K562 (cell line): Measurements from ENCODE around the gene TPK1. TPM values are rescaled to one million over a fixed set of nuclear protein-coding genes. Genes with fewer than 3 reads are reported as not detected.

ENCODE experiments used
- BCL6 ChIP-seq: fragments of 250-450 bp; sonication (Bioruptor Pico); IDR thresholded peaks from 2 replicates; pipeline ENCODE4 v1.4.0; 2020
- CBFA2T2 ChIP-seq: fragments of 450-650 bp; conservative IDR thresholded peaks from 2 replicates; pipeline ENCODE4 v1.6.1; 2017; ENCODE audit warnings: mild to moderate bottlenecking
- HDAC6 ChIP-seq: IDR thresholded peaks from 2 replicates; pipeline ENCODE4 v1.6.1; 2012; ENCODE audit warnings: low read depth, mild to moderate bottlenecking, control low read depth, inconsistent platforms, low read length, moderate library complexity
- LARP7 ChIP-seq: fragments of 450-650 bp; IDR thresholded peaks from 2 replicates; pipeline ENCODE4 v1.6.1; 2016
- LEF1 ChIP-seq: fragments of 450-650 bp; IDR thresholded peaks from 2 replicates; pipeline ENCODE4 v1.6.1; 2016; ENCODE audit warnings: mild to moderate bottlenecking
- MCM5 ChIP-seq: fragments of 450-650 bp; IDR thresholded peaks from 2 replicates; pipeline ENCODE4 v1.6.1; 2016; ENCODE audit warnings: low read depth
- RFX7 ChIP-seq: fragments of 250-450 bp; sonication (Bioruptor Pico); IDR thresholded peaks from 2 replicates; pipeline ENCODE4 v1.5.1; 2021; ENCODE audit warnings: mild to moderate bottlenecking
- SAP30 ChIP-seq: fragments of 200-600 bp; sonication (generic); IDR thresholded peaks from 2 replicates; pipeline ENCODE4 v1.6.1; 2012; ENCODE audit warnings: borderline replicate concordance, low read depth, mild to moderate bottlenecking, moderate library complexity, low read length, control low read depth, inconsistent platforms; ENCODE audit not compliant: insufficient read depth, poor library complexity, severe bottlenecking
- SOX6 ChIP-seq: fragments of 450-650 bp; IDR thresholded peaks from 2 replicates; pipeline ENCODE4 v1.6.1; 2014; ENCODE audit warnings: mild to moderate bottlenecking
- TSC22D4 ChIP-seq: fragments of 450-650 bp; IDR thresholded peaks from 2 replicates; pipeline ENCODE4 v1.6.1; 2016; ENCODE audit warnings: missing genetic modification characterization, missing biosample characterization, control low read depth
- ZNF197 ChIP-seq: fragments of 200-800 bp; sonication (Bioruptor generic); IDR thresholded peaks from 2 replicates; pipeline ENCODE4 v1.6.1; 2016; ENCODE audit warnings: low read depth, missing genetic modification characterization, missing compliant biosample characterization
- ZNF311 ChIP-seq: fragments of 250-450 bp; sonication (Bioruptor Pico); IDR thresholded peaks from 2 replicates; pipeline ENCODE4 v1.4.0; 2020; ENCODE audit warnings: mild to moderate bottlenecking, moderate library complexity
- ZNF561 ChIP-seq: fragments of 450-650 bp; formaldehyde crosslinking; conservative IDR thresholded peaks from 2 replicates; pipeline ENCODE4 v1.4.0; 2020; ENCODE audit warnings: mild to moderate bottlenecking, moderate library complexity
- ZNF583 ChIP-seq: fragments of 250-450 bp; sonication (Bioruptor Pico); IDR thresholded peaks from 2 replicates; pipeline ENCODE4 v1.4.0; 2020
- polyA plus RNA-seq, 8 experiments: library from polyadenylated mRNA; depleted of rRNA in 4 of 8; stranded (reverse) in 5 of 8; unstranded in 3 of 8; fragments of >200 nt; fragmentation: Nextera tagmentation in 2 of 8; fragmentation: Illumina TruSeq in 1 of 8; extraction: Ambion mirVana in 2 of 8; extraction: Trizol in 1 of 8; gene quantifications; 2 replicates each; pipeline versions ENCODE4 v1.2.1 to v1.2.3, GENCODE V29; 2011 to 2014; ENCODE audit warnings: inconsistent platforms in 1 of 8, missing spikeins in 1 of 8
- total RNA-seq, 7 experiments: library from RNA; depleted of rRNA in 6 of 7; stranded (reverse); fragments of >200 nt in 6 of 7; fragmentation: Illumina TruSeq in 2 of 7; extraction: Trizol in 2 of 7; gene quantifications; 2 replicates each; pipeline versions ENCODE4 v1.2.1 to v1.2.3, GENCODE V29; 2011 to 2021; ENCODE audit warnings: low replicate concordance in 1 of 7
- TF ChIP-seq, protein P1 (sequence below): sonication (generic); formaldehyde crosslinking; IDR thresholded peaks from 2 replicates; pipeline ENCODE4 v1.8.1; 2023; ENCODE audit warnings: mild to moderate bottlenecking, missing genetic modification reagents, moderate library complexity
- TF ChIP-seq, protein P2 (sequence below): fragments of 450-650 bp; IDR thresholded peaks from 2 replicates; pipeline ENCODE4 v1.6.1; 2018; ENCODE audit not compliant: partially characterized antibody
- TF ChIP-seq, protein P3 (sequence below), 2 experiments: fragments of 450-650 bp; formaldehyde crosslinking in 1 of 2; IDR thresholded peaks; 2 replicates each; pipeline versions ENCODE4 v1.4.0 to v1.6.1; 2014 to 2020; ENCODE audit warnings: mild to moderate bottlenecking in 2 of 2, borderline replicate concordance in 1 of 2, low read depth in 1 of 2

TPK1 gene
- total and polyA plus RNA-seq, 9 of the 15 experiments (the other 6 are each of a cell fraction or from before 2014, with no cell fraction given) = 5.1 to 16.2 (median 9.2) TPM

DNA sequence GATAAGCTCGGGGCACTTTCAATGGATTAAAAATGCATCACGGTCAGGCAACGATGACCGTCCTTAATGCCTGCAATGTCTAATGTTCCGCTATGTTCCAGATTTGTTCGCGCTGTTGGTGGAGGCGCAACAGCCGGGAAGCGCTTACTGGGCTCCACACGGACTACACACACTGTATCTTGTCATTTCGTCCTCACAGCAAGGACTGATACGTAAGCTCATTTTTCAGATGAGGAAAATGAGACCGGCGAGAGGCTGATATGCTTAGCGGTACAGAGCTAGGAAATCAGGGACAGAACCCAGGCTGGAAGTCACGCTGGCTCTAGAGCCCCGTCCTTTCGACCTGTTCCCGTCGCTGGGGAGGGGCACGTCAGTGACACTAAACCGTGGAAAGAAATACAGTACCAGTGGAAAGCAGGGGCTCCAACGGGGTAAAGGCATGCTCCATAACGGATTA lies 670 bp downstream of the TPK1 start (continued):
- TF ChIP-seq, protein P1, sequence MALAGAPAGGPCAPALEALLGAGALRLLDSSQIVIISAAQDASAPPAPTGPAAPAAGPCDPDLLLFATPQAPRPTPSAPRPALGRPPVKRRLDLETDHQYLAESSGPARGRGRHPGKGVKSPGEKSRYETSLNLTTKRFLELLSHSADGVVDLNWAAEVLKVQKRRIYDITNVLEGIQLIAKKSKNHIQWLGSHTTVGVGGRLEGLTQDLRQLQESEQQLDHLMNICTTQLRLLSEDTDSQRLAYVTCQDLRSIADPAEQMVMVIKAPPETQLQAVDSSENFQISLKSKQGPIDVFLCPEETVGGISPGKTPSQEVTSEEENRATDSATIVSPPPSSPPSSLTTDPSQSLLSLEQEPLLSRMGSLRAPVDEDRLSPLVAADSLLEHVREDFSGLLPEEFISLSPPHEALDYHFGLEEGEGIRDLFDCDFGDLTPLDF (CRISPR knock-in tag) = 0 out of 2 replicates have a peak, but pooled peaks have one; percentile 0
- TF ChIP-seq, protein P2, sequence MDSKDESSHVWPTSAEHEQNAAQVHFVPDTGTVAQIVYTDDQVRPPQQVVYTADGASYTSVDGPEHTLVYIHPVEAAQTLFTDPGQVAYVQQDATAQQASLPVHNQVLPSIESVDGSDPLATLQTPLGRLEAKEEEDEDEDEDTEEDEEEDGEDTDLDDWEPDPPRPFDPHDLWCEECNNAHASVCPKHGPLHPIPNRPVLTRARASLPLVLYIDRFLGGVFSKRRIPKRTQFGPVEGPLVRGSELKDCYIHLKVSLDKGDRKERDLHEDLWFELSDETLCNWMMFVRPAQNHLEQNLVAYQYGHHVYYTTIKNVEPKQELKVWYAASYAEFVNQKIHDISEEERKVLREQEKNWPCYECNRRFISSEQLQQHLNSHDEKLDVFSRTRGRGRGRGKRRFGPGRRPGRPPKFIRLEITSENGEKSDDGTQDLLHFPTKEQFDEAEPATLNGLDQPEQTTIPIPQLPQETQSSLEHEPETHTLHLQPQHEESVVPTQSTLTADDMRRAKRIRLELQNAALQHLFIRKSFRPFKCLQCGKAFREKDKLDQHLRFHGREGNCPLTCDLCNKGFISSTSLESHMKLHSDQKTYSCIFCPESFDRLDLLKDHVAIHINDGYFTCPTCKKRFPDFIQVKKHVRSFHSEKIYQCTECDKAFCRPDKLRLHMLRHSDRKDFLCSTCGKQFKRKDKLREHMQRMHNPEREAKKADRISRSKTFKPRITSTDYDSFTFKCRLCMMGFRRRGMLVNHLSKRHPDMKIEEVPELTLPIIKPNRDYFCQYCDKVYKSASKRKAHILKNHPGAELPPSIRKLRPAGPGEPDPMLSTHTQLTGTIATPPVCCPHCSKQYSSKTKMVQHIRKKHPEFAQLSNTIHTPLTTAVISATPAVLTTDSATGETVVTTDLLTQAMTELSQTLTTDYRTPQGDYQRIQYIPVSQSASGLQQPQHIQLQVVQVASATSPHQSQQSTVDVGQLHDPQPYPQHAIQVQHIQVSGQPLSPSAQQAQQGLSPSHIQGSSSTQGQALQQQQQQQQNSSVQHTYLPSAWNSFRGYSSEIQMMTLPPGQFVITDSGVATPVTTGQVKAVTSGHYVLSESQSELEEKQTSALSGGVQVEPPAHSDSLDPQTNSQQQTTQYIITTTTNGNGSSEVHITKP = peak; percentile 12
- TF ChIP-seq ZNF583 = no peak
- no peak for TF ChIP-seq TSC22D4 (tag)
- 0 out of 2 replicates have a peak, but pooled peaks have one; percentile 1 for TF ChIP-seq BCL6
- no peak for TF ChIP-seq SAP30
- TF ChIP-seq, protein P3, sequence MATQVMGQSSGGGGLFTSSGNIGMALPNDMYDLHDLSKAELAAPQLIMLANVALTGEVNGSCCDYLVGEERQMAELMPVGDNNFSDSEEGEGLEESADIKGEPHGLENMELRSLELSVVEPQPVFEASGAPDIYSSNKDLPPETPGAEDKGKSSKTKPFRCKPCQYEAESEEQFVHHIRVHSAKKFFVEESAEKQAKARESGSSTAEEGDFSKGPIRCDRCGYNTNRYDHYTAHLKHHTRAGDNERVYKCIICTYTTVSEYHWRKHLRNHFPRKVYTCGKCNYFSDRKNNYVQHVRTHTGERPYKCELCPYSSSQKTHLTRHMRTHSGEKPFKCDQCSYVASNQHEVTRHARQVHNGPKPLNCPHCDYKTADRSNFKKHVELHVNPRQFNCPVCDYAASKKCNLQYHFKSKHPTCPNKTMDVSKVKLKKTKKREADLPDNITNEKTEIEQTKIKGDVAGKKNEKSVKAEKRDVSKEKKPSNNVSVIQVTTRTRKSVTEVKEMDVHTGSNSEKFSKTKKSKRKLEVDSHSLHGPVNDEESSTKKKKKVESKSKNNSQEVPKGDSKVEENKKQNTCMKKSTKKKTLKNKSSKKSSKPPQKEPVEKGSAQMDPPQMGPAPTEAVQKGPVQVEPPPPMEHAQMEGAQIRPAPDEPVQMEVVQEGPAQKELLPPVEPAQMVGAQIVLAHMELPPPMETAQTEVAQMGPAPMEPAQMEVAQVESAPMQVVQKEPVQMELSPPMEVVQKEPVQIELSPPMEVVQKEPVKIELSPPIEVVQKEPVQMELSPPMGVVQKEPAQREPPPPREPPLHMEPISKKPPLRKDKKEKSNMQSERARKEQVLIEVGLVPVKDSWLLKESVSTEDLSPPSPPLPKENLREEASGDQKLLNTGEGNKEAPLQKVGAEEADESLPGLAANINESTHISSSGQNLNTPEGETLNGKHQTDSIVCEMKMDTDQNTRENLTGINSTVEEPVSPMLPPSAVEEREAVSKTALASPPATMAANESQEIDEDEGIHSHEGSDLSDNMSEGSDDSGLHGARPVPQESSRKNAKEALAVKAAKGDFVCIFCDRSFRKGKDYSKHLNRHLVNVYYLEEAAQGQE (IDR thresholded peaks at IDR 0.05; ENCODE audit: borderline replicate concordance) = no peak
- TF ChIP-seq, protein P3 (CRISPR knock-in tag; IDR thresholded peaks at IDR 0.05; ENCODE audit: low read depth) = no peak
- TF ChIP-seq CBFA2T2 = no peak
- TF ChIP-seq ZNF561 (CRISPR knock-in tag) = no peak
- no peak for TF ChIP-seq ZNF311 (CRISPR knock-in tag)
- TF ChIP-seq SOX6 = peak; percentile 37
- no peak for TF ChIP-seq MCM5
- 0 out of 2 replicates have a peak, but pooled peaks have one; percentile 13 for TF ChIP-seq LEF1
- TF ChIP-seq HDAC6 = peak; percentile 81; the same call in 1 of the 2 replicates
- TF ChIP-seq ZNF197 (CRISPR knock-in tag) = 0 out of 2 replicates have a peak, but pooled peaks have one; percentile 21
- no peak for TF ChIP-seq RFX7 (CRISPR knock-in tag)
- TF ChIP-seq LARP7 = no peak
